Endothelial cell of umbilical vein (primary cell): Measurements from ENCODE around the gene MTG1.

Experiments used
- CTCF ChIP-seq, 2 donors: IDR thresholded peaks; 1 replicate in 1 of 2; 2 replicates in 1 of 2; pipeline ENCODE4 v1.5.1; 2011; ENCODE audit warnings: low read length in 2 of 2, mild to moderate bottlenecking in 2 of 2, moderate library complexity in 2 of 2, control low read depth in 1 of 2, inconsistent platforms in 1 of 2, low read depth in 1 of 2; ENCODE audit not compliant: insufficient read depth in 1 of 2; ENCODE audit errors: extremely low read depth in 1 of 2
- EZH2 ChIP-seq: IDR thresholded peaks from 2 replicates; pipeline ENCODE4 v1.6.1; 2012; ENCODE audit warnings: borderline replicate concordance, low read depth, mild to moderate bottlenecking, moderate library complexity, low read length, inconsistent platforms; ENCODE audit not compliant: severe bottlenecking
- FOS ChIP-seq: IDR thresholded peaks from 2 replicates; pipeline ENCODE4 v1.6.1; 2011; ENCODE audit warnings: mild to moderate bottlenecking, low read length, moderate library complexity, borderline replicate concordance; ENCODE audit not compliant: insufficient read depth
- GATA2 ChIP-seq: IDR thresholded peaks from 2 replicates; pipeline ENCODE4 v1.7.0; 2011; ENCODE audit warnings: low read depth, mild to moderate bottlenecking, moderate library complexity, mixed read lengths, low read length; ENCODE audit not compliant: insufficient read length, insufficient read depth
- MYC ChIP-seq: IDR thresholded peaks from one replicate; pipeline ENCODE4 v1.6.1; 2011; ENCODE audit warnings: mild to moderate bottlenecking, low read depth, low read length
- POLR2A ChIP-seq: IDR thresholded peaks from 2 replicates; pipeline ENCODE4 v1.6.1; 2012; ENCODE audit warnings: low read depth, mild to moderate bottlenecking, control low read depth, low read length
- POLR2AphosphoS5 ChIP-seq: IDR thresholded peaks from 2 replicates; pipeline ENCODE4 v1.6.1; 2012; ENCODE audit warnings: low read depth, mild to moderate bottlenecking, control low read depth, low read length, moderate library complexity; ENCODE audit not compliant: insufficient read depth
- TF ChIP-seq, protein P1 (sequence below): IDR thresholded peaks from 2 replicates; pipeline ENCODE4 v1.6.1; 2011; ENCODE audit not compliant: insufficient read depth, insufficient read length

DNA sequence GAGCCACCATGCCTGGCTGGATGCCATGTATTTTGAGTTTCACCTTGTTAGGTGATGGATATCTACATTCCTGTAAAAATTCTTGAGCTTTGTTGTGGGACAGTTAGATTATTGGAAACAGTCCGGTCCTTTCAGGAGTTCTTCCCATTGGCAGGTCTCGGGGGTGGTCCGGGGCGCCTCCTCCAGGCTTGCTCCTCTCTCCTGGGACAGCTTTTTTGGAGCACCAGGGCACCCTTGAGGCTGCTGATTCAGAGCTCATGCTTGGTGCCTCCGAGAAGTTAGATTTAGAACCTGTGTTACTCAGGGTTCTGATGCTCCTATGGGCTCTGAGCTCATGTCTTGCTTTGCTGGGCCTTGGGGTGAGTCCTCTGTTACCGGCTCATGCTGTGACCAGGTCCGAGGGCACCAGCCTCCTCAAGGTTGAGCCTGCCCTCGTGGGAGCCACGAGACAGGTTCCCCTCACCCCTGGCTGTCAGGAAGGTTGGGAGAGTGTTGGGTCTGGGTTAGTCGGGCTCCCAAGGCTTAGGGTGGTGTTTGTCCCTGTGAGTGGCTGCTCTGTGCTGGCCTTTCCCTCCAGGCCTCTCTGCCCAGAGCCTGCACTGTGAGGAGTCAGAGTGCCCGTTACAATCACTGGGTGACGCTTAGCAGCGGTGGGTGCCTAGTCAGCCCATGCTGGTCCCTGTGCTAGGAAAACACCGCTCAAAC lies 24.5 kb downstream of the MTG1 start:
- TF ChIP-seq CTCF (IDR thresholded peaks at IDR 0.05; ENCODE audit: extremely low read depth in 1 of 2, insufficient read depth in 1 of 2, low read depth in 1 of 2, low read length in 2 of 2), result no peak
- TF ChIP-seq EZH2, result no peak
- TF ChIP-seq, protein P1, sequence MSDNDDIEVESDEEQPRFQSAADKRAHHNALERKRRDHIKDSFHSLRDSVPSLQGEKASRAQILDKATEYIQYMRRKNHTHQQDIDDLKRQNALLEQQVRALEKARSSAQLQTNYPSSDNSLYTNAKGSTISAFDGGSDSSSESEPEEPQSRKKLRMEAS, result no peak
- no peak for TF ChIP-seq POLR2A
- no peak for TF ChIP-seq POLR2AphosphoS5
- no peak for TF ChIP-seq MYC
- no peak for TF ChIP-seq GATA2
- no peak for TF ChIP-seq FOS
